ENCODE measurements around the gene METAP1D.

- TF ChIP-seq CTCF (IDR thresholded peaks at IDR 0.05) (no peak), ESRRA (CRISPR knock-in tag; IDR thresholded peaks at IDR 0.05; ENCODE audit: borderline replicate concordance) (no peak), TEAD4 (CRISPR knock-in tag; IDR thresholded peaks at IDR 0.05) (no peak), NFE2L1 (CRISPR knock-in tag; IDR thresholded peaks at IDR 0.05) (no peak), KAT7 (CRISPR knock-in tag; IDR thresholded peaks at IDR 0.05; ENCODE audit: borderline replicate concordance) (no peak), ARID4B (CRISPR knock-in tag; IDR thresholded peaks at IDR 0.05; ENCODE audit: borderline replicate concordance) (no peak), CREM (CRISPR knock-in tag; IDR thresholded peaks at IDR 0.05) (no peak), ZNF416 (CRISPR knock-in tag; IDR thresholded peaks at IDR 0.05) (no peak), USF1 (CRISPR knock-in tag; IDR thresholded peaks at IDR 0.05) (no peak)
These were observed 39.4 kb downstream of the METAP1D start for GRCh38 chr2:172039011-172039704.

Measured in WTC11 (cell line).